ENCODE data around the gene VDAC2. TPM values are rescaled to one million over a fixed set of nuclear protein-coding genes. Genes with fewer than 3 reads are reported as not detected.

The VDAC2 gene
- total RNA-seq, 1 experiment from 2014 or later: 328 TPM

DNA sequence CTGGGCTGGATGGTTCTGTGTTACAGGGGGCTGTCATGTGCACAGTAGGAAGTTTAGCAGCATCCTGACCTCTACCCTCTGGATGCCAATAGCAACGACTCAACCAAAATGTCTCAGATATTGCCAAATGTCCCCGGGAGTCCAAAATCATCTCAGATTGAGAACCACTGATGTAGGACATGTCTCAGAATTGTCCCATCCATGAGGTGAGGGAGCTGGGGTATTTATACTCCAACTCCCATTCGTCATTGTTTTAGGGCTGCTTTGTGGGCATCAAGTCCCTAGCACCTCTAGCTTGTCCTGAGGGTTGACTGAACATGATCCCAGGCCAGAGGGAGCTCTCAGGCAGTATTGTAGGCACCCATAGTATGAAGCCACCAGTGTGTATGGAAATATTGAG lies 50.4 kb downstream of the VDAC2 start:
- Histone ChIP-seq H3K27ac (ENCODE audit: low read depth, low read length, poor library complexity, severe bottlenecking) (no peak overlapping the region), H3K4me1 (ENCODE audit: insufficient read depth, low read length, poor library complexity, severe bottlenecking) (no peaks in the 10 kb centered on the region), H3K4me3 (ENCODE audit: low read depth, low read length, poor library complexity, severe bottlenecking) (no peak overlapping the region), H3K9me3 (ENCODE audit: low read depth, low read length, poor library complexity, severe bottlenecking) (no peaks in the 10 kb centered on the region), H3K36me3 (ENCODE audit: insufficient read depth, low read length, poor library complexity, severe bottlenecking) (no peaks in the 10 kb centered on the region), H3K27me3 (replicated peaks; ENCODE audit: insufficient read depth, low read depth, low read length, poor library complexity) (peaks cover 7% of the 10 kb centered on the region)
- no TSS peak for BruUV-seq (replicated peaks)
- TF ChIP-seq, protein P1, sequence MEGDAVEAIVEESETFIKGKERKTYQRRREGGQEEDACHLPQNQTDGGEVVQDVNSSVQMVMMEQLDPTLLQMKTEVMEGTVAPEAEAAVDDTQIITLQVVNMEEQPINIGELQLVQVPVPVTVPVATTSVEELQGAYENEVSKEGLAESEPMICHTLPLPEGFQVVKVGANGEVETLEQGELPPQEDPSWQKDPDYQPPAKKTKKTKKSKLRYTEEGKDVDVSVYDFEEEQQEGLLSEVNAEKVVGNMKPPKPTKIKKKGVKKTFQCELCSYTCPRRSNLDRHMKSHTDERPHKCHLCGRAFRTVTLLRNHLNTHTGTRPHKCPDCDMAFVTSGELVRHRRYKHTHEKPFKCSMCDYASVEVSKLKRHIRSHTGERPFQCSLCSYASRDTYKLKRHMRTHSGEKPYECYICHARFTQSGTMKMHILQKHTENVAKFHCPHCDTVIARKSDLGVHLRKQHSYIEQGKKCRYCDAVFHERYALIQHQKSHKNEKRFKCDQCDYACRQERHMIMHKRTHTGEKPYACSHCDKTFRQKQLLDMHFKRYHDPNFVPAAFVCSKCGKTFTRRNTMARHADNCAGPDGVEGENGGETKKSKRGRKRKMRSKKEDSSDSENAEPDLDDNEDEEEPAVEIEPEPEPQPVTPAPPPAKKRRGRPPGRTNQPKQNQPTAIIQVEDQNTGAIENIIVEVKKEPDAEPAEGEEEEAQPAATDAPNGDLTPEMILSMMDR (conservative IDR thresholded peaks at IDR 0.05; ENCODE audit: low read depth, low read length): no peak
- TF ChIP-seq EZH2 (IDR thresholded peaks at IDR 0.05; ENCODE audit: borderline replicate concordance, low read depth, low read length, poor library complexity, severe bottlenecking): no peak
- intact Hi-C loops (cut with micrococcal nuclease; ENCODE audit: unreplicated experiment): no loop called here
- no peak for DNase-seq (ENCODE audit: low spot score)
- CTCF ChIA-PET: no interaction called here
- POLR2A ChIA-PET (ENCODE audit: low non-redundant PET): no interaction called here

DNA sequence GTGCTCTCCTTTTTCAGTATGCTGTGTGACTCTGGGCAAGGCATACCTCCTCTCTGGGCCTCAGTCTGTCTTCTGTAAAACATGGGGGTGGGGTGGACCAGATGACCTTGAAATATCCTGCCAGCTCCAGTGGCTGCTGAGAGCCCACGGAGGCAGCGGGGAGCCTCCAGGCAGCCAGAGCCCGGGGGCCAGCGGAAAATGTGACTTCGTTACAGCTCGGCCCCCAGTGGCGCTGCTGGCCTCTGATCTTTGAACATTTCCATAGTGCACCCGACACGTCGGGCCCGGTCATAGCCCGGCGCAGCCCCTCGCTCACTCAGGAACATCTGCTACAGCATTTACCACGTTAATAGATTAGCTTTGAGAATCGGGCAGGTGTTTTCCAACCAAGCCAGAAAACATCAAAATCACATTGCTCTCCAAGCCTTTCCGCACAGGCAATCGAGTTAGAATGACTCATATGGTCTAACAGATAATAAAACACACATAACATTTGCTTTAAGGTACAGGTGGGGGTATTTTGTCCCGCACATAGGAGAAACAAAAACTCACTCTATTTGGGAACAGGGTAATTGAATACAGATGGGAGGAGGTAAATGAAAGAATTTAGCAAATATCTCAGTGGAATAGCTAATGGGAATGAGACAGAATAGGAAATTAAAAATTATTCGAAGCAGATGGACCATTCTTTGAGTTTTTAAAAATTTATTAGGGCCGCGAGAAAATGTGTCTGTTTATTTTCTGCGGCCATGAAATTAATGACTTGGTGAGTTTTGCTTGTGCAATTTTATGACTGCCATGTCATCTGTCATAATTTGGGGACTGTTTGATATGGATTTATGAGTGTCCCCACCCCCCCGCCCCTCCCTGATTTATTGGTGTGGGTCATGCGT lies 51.5 kb downstream of the VDAC2 start:
- Histone ChIP-seq H3K27me3 (replicated peaks; ENCODE audit: insufficient read depth, low read depth, low read length, poor library complexity) (peaks cover 7% of the 10 kb centered on the region), H3K4me3 (ENCODE audit: low read depth, low read length, poor library complexity, severe bottlenecking) (no peak overlapping the region), H3K36me3 (ENCODE audit: insufficient read depth, low read length, poor library complexity, severe bottlenecking) (no peaks in the 10 kb centered on the region), H3K27ac (ENCODE audit: low read depth, low read length, poor library complexity, severe bottlenecking) (no peak overlapping the region), H3K4me1 (ENCODE audit: insufficient read depth, low read length, poor library complexity, severe bottlenecking) (no peaks in the 10 kb centered on the region), H3K9me3 (ENCODE audit: low read depth, low read length, poor library complexity, severe bottlenecking) (no peaks in the 10 kb centered on the region)
- TF ChIP-seq, protein P1 (conservative IDR thresholded peaks at IDR 0.05; ENCODE audit: low read depth, low read length): no peak
- no peak for TF ChIP-seq EZH2 (IDR thresholded peaks at IDR 0.05; ENCODE audit: borderline replicate concordance, low read depth, low read length, poor library complexity, severe bottlenecking)
- ChIA-PET POLR2A (ENCODE audit: low non-redundant PET) (no interaction called here), CTCF (no interaction called here)
- DNase-seq (ENCODE audit: low spot score): no peak
- no TSS peak for BruUV-seq (replicated peaks)
- intact Hi-C loops (cut with micrococcal nuclease; ENCODE audit: unreplicated experiment): no loop called here

DNA sequence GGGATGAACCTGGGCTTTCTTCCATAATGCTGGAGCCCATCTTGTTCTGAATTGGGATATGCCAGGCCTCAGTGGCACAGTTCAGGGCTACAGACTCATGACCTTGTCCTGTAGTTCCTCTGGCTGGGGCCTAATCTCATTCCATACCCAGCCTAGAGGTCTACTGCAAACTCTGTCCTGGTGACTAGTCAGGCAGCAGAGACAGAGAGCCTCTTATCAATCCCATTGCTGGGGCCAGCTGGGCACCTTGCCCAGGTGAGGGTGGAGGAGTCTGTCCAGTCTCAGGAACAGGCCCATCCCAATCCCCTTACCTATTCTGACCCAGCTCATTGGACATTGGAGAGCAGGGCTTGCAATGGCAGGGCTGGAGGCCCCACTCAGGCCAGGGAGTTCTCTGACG lies 53.2 kb downstream of the VDAC2 start:
- no peak overlapping the region for H3K27ac ChIP-seq (ENCODE audit: low read depth, low read length, poor library complexity, severe bottlenecking)
- intact Hi-C loops (cut with micrococcal nuclease; ENCODE audit: unreplicated experiment): no loop called here

More for the DNA sequence above, 53.2 kb downstream of the VDAC2 start:
- H3K27me3 ChIP-seq (replicated peaks; ENCODE audit: insufficient read depth, low read depth, low read length, poor library complexity): peaks cover 7% of the 10 kb centered on the region
- no peaks in the 10 kb centered on the region for H3K36me3 ChIP-seq (ENCODE audit: insufficient read depth, low read length, poor library complexity, severe bottlenecking)
- H3K9me3 ChIP-seq (ENCODE audit: low read depth, low read length, poor library complexity, severe bottlenecking): no peaks in the 10 kb centered on the region
- no peak overlapping the region for H3K4me3 ChIP-seq (ENCODE audit: low read depth, low read length, poor library complexity, severe bottlenecking)
- no peak for TF ChIP-seq EZH2 (IDR thresholded peaks at IDR 0.05; ENCODE audit: borderline replicate concordance, low read depth, low read length, poor library complexity, severe bottlenecking)
- no peak for DNase-seq (ENCODE audit: low spot score)
- POLR2A ChIA-PET (ENCODE audit: low non-redundant PET): interaction anchor here (0.6 kb wide), 1 partner anchor 459 kb away, joined by 9 read pairs; no protein-coding TSS in a partner anchor
- H3K4me1 ChIP-seq (ENCODE audit: insufficient read depth, low read length, poor library complexity, severe bottlenecking): no peaks in the 10 kb centered on the region
- CTCF ChIA-PET: no interaction called here
- no TSS peak for BruUV-seq (replicated peaks)
